MCF 10A (cell line): ENCODE measurements around the gene PRDM10. TPM values are rescaled to one million over a fixed set of nuclear protein-coding genes. Genes with fewer than 3 reads are reported as not detected.

Source experiments
- BruUV-seq: library from RNA; stranded (reverse); fragments of 400-500 nt; replicated peaks from 2 replicates; lab custom pipeline; 2021; lab: Mats Ljungman, UMichigan
- CTCF ChIA-PET: fragments of 300-600 bp; sonication (Branson Sonifier 250); formaldehyde crosslinking; extraction: SDS; loops from one replicate; lab custom pipeline; 2021; ENCODE audit warnings: antibody characterized with exemption, inconsistent platforms; lab: Yijun Ruan, JAX
- POLR2A ChIA-PET: fragments of 300-600, 350-650 bp; sonication (Branson Sonifier 250); formaldehyde crosslinking; extraction: SDS; loops from one replicate; lab custom pipeline; 2020; ENCODE audit warnings: antibody characterized with exemption, inconsistent platforms; lab: Yijun Ruan, JAX
- DNase-seq: peaks from one replicate; pipeline ENCODE4 v3.0.0-alpha.2; 2018; ENCODE audit not compliant: unreplicated experiment
- H3K27ac Mint-ChIP-seq: one replicate; pipeline ENCODE4 v1.8.0; 2022; ENCODE audit warnings: mild to moderate bottlenecking, low read depth, mixed read lengths; ENCODE audit not compliant: unreplicated experiment
- H3K27me3 Mint-ChIP-seq: one replicate; pipeline ENCODE4 v1.8.0; 2022; ENCODE audit warnings: mixed read lengths; ENCODE audit not compliant: insufficient read depth, unreplicated experiment
- H3K36me3 Mint-ChIP-seq: one replicate; pipeline ENCODE4 v1.8.0; 2022; ENCODE audit warnings: mild to moderate bottlenecking, moderate library complexity, mixed read lengths; ENCODE audit not compliant: insufficient read depth, unreplicated experiment
- H3K4me1 Mint-ChIP-seq: one replicate; pipeline ENCODE4 v1.8.0; 2022; ENCODE audit warnings: mixed read lengths; ENCODE audit not compliant: insufficient read depth, unreplicated experiment
- H3K4me3 Mint-ChIP-seq: one replicate; pipeline ENCODE4 v1.8.0; 2022; ENCODE audit warnings: mild to moderate bottlenecking, moderate library complexity, mixed read lengths; ENCODE audit not compliant: unreplicated experiment
- H3K9me3 Mint-ChIP-seq: one replicate; pipeline ENCODE4 v1.8.0; 2022; ENCODE audit warnings: mixed read lengths; ENCODE audit not compliant: unreplicated experiment
- CTCF ChIP-seq: fragments of 200-600 bp; IDR thresholded peaks from one replicate; pipeline ENCODE4 v1.8.0; 2022; ENCODE audit warnings: antibody characterized with exemption, mild to moderate bottlenecking; ENCODE audit not compliant: unreplicated experiment
- intact Hi-C: fragments of 100-400 bp; cut with micrococcal nuclease; formaldehyde crosslinking; loops from 2 replicates; pipeline ENCODE4 v1.14.1; 2022
- total RNA-seq: library from RNA; stranded (reverse); gene quantifications from 2 replicates; pipeline ENCODE4 v1.2.3, GENCODE V29; 2022

The PRDM10 gene
- total RNA-seq, 1 experiment from 2014 or later: 5.1 TPM

- peak; percentile 72 for DNase-seq
- POLR2A ChIA-PET: interaction anchor here (0.6 to 4.4 kb wide), 7 partner anchors 9 to 782 kb away, joined by 3 to 31 read pairs (median 7); no protein-coding TSS in a partner anchor
- H3K27me3 Mint-ChIP-seq: no peaks in the 10 kb centered on the region
- intact Hi-C loops: no loop called here
- H3K9me3 Mint-ChIP-seq: no peaks in the 10 kb centered on the region
- CTCF ChIA-PET: interaction anchor here (0.5 kb wide), 1 partner anchor 67 kb away, joined by 4 read pairs; no protein-coding TSS in a partner anchor
- no TSS peak for BruUV-seq
- H3K27ac Mint-ChIP-seq: peak overlapping the region; percentile 4
- no peak for TF ChIP-seq CTCF
- peaks cover 5% of the 10 kb centered on the region for H3K36me3 Mint-ChIP-seq
- H3K4me3 Mint-ChIP-seq: no peak overlapping the region
- H3K4me1 Mint-ChIP-seq: peaks cover 37% of the 10 kb centered on the region
These were observed 150.4 kb downstream of the PRDM10 start for GRCh38 chr11:129852125-129852740.

Other genes with a start within 250 kb of the PRDM10 start
- not detected in 2 replicates for gene TMEM45B, start 187.0 kb downstream of the PRDM10 start, total RNA-seq
- gene NFRKB, start 107.3 kb downstream of the PRDM10 start, total RNA-seq: 34.0 and 37.4 TPM in 2 replicates
- gene APLP2, start 67.1 kb upstream of the PRDM10 start, total RNA-seq: 317 and 368 TPM in 2 replicates
- gene ST14, start 156.9 kb upstream of the PRDM10 start, total RNA-seq: 24.8 and 27.2 TPM in 2 replicates